HG03097 (cell line): ENCODE results near the gene NUP160.
A peak's percentile ranks its signal among the peaks of the same experiment; 100 is the strongest.
"Not testable (repeated sequence)": the region's sequence is repeated elsewhere in the genome, so short reads cannot be mapped to it uniquely, and the experiment has no call there.

Source experiments
- ATAC-seq: cut with Tn5 transposase; IDR thresholded peaks from one replicate; pipeline ENCODE4 v1.9.1; 2021; ENCODE audit not compliant: unreplicated experiment, low FRiP score

NUP160 gene, protein sequence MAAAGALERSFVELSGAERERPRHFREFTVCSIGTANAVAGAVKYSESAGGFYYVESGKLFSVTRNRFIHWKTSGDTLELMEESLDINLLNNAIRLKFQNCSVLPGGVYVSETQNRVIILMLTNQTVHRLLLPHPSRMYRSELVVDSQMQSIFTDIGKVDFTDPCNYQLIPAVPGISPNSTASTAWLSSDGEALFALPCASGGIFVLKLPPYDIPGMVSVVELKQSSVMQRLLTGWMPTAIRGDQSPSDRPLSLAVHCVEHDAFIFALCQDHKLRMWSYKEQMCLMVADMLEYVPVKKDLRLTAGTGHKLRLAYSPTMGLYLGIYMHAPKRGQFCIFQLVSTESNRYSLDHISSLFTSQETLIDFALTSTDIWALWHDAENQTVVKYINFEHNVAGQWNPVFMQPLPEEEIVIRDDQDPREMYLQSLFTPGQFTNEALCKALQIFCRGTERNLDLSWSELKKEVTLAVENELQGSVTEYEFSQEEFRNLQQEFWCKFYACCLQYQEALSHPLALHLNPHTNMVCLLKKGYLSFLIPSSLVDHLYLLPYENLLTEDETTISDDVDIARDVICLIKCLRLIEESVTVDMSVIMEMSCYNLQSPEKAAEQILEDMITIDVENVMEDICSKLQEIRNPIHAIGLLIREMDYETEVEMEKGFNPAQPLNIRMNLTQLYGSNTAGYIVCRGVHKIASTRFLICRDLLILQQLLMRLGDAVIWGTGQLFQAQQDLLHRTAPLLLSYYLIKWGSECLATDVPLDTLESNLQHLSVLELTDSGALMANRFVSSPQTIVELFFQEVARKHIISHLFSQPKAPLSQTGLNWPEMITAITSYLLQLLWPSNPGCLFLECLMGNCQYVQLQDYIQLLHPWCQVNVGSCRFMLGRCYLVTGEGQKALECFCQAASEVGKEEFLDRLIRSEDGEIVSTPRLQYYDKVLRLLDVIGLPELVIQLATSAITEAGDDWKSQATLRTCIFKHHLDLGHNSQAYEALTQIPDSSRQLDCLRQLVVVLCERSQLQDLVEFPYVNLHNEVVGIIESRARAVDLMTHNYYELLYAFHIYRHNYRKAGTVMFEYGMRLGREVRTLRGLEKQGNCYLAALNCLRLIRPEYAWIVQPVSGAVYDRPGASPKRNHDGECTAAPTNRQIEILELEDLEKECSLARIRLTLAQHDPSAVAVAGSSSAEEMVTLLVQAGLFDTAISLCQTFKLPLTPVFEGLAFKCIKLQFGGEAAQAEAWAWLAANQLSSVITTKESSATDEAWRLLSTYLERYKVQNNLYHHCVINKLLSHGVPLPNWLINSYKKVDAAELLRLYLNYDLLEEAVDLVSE (N-terminal part only)

DNA sequence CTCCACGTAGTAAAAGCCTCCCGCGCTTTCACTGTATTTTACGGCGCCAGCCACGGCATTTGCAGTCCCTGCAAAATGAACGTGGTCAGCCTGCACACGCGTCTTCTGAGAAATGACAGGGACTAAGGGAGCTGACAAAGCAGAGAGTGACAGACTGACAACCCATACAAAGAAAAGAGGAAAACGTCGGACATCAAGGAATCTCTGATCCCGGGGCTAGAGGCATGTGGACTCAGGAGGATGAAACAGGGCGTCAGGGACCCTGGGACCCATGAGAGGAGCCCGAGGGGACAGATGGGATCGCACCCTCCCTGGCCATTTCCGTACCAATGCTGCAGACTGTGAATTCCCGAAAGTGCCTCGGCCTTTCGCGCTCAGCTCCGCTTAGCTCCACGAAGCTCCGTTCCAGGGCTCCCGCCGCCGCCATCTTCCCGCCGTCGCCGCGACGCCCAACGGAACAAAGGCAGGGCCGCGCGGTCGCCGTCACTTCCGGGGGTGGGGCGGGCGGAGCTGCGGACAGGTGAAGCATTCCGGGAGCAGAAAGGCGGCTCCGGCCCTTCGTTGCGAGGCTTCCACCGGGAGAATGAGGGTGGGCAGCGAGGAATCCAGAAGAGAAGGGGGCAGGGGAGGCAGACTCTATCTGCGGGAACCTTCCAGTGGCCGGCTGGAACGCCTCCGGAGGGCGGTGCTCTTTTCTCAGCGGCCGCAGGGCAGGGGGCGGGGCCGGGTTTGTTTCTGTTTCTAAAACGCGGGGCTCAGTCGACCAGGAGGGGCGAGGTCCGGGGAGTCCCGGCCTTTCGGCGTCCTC is at the start of gene NUP160:
Gene NUP160, minus strand, starts transcription at position 459 of the 808 bp plus-strand sequence. Its CDS starts 32 bp downstream, at position 427.
- ATAC-seq = peak; percentile 63

DNA sequence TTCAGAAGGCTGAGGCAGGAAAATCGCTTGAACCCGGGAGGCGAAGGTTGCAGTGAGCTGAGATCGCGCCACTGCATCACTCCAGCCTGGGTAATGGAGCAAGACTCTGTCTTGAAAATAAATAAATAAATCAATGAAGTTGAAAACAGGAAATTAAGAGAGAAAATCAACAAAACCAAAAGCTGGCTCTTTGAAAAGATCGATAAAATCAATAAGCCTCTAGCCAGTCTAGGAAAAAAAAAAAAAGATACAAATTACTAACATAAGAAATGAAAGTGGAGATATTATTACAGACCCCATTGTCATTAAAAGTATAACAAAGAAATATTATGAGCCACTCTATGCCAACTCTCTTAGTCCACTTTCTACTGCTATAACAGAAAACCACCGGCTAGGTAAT is 48.0 kb upstream of the NUP160 start:
- ATAC-seq = no peak

DNA sequence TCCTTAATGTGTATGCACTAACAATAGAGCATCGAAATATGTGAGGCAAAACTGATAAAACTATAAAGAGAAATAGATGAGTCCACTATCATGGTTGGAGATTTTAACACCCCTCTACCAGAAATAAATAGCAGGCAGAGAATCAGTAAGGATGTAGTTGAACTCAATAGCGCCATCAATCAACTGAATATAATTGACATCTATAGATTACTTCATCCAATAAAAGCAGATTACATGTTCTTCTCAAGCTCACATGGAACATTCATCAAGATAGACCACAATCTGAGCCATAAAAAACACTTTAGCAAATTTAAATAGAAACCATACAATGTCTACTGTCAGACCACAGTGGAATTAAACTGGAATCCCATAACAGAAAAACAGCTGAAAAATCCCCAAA is 46.9 kb upstream of the NUP160 start:
- ATAC-seq = no peak

DNA sequence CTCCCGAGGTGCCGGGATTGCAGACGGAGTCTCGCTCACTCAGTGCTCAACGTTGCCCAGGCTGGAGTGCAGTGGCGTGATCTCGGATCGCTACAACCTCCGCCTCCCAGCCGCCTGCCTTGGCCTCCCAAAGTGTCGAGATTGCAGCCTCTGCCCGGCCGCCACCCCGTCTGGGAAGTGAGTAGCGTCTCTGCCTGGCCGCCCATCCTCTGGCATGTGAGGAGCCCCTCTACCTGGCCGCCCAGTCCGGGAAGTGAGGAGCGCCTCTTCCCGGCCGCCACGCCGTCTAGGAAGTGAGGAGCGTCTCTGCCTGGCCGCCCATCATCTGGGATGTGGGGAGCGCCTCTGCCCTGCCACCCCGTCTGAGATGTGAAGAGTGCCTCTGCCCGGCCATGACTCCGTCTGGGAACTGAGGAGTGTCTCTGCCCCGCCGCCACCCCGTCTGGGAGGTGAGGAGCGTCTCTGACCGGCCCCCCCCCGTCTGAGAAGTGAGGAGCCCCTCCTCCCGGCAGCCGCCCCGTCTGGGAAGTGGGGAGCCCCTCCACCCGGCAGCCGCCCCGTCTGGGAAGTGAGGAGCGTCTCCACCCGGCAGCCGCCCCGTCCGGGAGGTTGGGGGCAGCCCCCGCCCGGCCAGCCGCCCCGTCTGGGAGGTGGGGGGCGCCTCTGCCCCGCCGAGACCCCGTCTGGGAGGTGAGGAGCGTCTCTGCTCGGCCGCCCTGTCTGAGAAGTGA is 44.6 kb upstream of the NUP160 start:
- not testable (repeated sequence) for ATAC-seq

DNA sequence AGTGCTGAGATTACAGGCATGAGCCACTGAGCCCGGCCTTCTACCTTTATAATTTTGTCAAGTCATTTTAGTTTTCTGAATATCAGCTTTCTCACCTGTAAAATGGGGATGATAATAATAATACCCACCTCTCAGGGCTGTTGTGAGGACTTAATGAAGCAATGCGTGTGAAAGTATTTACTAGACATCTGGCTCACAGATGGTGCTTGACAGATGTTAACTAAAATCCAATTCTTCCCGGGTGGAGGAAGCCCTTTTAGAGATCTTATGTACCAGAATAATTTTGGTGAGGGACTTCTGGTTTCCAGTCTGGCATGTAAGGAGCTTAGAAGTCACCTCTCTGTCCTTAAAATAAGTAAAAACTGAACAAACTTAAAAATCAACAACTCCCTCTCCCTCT is 43.7 kb upstream of the NUP160 start:
- no peak for ATAC-seq

DNA sequence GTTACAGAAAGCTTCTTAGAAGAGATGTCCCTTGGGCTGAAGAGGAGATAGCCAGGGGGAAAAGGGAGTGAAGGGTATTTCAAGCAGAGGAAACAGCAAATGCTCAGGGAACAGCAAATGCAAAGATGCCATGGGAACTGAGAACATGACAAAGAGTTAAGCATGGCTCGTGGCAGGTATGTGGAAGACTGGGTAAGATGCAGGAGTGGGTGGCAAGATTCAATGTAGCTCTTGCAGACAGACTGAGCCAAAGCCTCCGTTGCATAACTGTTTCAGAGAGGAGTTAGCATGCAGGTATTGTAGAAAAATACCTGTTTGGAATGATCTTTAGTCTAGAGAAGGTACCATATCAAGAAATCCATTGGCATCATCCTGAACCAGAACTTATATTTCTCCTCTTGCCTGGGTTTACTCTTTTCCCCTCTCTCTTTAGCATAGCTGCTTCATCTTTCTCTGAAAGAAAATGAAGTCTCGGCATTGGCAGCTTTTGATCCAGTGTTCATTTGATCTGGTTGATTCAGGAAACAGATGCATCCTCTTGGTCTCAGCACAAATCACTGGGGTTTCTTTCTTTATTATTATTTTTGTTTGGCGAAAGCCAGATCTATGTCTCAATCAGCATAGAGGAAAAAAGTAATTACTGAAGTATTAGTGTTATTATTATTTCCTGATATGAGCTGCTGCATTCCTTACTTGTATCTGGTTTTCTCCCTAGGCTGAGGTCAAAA is 41.7 kb upstream of the NUP160 start:
- no peak for ATAC-seq

DNA sequence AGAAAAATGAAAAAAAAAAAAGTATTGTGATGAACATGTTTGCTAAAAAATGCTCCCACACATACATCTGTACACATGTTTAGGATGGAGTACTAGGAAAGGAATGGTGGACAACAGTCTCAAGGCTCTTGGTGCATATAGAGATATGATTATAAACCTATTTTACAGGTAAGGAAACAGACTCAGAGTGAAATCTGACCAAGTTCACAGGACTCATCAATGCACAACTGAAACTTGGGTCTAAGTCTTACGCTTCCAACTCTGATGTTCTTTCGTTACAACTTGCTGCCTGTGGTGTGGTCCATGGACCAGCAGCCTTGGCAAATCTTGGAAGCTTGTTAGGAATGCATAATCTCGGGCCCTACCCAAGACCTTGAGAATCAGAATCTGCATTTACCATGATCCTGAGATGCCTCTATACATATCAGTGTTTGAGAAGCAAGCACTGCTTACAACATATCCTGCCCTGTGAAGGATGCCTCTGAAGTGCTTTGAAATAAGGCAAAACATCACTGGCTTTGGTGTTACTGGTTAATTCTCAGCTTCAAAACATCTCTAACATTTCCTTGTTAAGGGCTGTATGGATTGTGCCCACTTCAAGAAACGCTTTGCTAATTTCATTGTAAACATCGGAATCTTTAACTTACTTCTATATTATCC is 39.9 kb upstream of the NUP160 start:
- no peak for ATAC-seq

DNA sequence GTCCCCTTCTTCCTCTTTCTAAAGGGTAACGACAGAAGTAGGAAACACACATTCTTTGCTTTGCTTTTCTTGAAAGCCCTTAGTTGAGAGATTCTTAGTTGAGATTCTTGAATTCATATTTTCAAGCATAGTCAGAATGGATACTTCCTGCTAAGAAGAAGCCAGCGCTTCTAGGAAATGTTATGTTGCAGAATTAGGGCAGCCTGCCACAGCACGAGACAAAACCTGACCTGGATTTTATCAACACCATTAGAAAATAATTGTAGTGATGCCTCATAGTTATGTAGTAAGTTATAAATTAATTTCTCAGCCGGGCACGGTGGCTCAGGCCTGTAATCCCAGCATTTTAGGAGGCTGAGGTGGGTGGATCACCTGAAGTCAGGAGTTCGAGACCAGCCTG is 37.9 kb upstream of the NUP160 start:
- no peak for ATAC-seq

DNA sequence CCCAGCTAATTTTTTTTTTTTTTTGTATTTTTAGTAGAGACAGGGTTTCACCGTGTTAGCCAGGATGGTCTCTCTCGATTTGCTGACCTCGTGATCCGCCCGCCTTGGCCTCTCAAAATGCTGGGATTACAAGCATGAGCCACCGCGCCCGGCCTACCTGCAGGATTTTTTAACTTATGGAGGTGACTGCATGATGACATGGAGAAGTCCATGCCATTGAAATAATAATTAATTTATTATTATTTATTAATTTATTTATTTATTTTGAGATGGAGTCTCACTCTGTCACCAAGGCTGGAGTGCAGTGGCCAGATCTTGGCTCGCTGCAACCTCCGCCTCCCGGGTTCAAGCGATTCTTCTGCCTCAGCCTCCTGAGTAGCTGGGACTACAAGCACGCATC is 34.3 kb upstream of the NUP160 start:
- ATAC-seq = not testable (repeated sequence)

DNA sequence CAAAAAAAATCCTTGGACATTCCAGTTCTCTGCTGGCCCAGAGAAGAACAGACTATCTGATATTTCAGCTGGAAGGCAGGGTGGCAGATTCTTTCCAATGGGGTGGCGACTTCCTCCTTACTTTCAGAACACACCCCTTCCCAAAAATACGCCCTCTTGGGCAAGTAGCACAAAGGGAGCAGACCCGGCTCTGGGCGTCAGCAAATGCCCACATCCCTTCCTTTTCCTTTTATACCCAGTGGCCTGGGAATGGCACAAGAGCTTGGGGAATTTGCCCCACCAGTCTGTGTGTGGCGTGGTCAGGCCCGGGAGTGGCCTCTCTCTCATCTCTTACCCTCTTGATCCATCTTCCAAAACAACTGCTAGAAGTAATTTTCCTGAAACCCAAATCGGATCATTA is 33.0 kb upstream of the NUP160 start:
- no peak for ATAC-seq

DNA sequence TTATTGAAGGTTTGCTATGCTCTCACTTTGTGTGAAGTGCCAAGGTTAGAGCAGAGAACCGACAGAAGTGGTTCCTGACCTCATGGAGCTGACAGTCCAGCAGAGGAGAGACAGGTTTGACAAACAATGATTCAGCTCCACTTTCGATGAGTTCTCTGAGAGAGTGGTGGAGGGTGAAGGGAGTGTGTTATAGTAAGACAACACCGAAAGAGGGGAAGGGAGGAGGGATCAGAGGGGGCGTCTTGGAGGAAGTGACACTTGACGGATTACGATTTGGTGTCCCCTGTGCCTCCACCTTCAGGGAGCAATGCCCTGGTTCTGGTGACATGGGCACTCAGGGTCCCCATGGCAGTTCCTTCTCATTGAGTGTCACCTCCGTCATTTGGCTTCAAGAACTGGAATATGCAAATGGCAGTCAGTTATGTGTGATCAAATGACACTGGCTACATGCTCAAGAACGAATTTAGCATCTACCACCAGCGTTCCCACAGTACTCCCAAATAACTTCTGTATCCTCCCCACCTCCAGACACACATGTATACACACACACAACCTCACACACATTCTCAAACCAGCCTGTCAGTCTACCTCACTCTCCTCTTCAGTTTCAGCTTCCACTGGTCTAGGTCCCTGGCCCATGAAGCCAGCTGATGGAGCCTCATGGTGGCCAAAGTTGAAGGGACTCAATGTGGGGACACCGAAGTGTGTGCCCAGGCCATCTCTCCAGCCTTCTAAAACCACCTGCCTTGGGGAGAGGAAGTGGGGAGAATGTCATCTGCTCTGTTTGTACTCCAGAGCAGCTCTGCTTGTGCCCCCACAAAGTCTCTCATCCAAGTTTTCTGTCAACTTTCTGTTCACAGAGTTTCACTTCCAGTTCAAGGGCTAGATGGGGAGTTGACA is 31.4 kb upstream of the NUP160 start:
- no peak for ATAC-seq

DNA sequence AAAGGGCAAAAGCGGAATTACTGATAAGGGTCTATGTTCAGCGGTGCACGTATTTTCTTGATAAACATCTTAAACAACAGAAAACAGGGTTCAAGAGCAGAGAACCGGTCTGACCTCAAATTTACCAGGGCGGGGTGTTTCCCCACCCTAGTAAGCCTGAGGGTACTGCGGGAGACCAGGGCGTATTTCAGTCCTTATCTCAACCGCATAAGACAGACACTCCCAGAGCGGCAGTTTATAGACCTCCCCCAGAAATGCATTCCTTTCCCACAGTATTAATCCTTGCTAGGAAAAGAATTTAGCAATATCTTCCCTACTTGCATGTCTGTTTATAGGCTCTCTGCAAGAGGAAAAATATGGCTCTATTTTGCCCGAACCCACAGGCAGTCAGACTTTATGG is 27.7 kb upstream of the NUP160 start:
- ATAC-seq = not testable (repeated sequence)

DNA sequence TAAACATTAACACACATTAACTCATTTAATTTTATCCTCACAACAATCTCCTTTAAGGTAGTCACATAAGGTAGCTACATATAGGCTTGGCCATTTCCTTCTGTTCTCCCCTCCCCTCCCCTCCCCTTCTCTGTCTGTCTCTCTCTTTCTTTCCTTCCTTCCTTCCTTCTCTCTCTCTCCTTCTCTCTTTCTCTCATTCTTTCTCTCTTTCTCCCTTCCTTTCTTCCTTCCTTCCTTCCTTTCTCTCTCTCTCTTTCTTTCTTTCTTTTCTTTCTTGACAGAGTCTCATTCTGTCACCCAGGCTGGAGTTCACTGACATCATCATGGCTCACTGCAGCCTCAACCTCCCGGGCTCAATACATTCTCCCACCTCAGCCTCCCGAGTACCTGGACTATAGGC is 22.3 kb upstream of the NUP160 start:
- ATAC-seq = no peak

DNA sequence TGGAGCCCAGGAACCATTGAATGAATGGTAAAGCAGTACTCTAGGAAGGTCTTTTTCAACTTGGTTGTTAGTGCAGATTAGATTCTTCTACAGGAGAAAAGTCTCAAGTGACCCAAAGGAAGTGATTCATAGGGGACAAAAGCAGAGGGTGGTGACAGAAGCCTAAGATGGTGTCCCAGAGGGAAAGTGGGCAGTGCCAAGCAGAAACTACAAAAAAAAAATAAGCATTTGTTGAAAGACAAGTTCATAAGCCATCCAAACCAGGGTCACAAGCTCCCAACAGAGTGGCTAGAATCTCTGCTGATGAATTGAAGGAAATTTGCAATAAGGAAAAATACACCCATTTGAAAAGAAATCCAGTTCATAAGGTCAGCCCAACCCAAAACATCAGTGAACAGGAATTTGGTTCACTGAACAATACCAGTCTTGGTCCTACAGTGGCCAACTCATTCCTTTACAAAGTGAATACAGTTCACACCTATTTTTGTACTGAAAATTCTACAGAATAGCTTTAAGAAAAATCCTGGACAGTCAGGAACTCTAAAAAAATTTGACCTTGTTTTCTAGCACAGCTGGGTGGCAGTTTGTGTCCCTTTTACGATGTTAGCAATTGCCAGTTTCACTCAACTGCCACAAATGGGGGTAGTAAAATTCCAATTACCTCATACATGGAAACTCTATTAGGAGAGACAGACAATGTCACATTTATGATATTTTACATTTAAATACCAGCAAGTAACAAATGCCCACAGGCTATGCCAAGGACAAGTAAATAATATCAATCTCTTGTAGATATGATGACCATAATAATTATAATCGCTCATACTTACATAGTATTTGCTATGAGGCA is 21.6 kb upstream of the NUP160 start:
- ATAC-seq = no peak

DNA sequence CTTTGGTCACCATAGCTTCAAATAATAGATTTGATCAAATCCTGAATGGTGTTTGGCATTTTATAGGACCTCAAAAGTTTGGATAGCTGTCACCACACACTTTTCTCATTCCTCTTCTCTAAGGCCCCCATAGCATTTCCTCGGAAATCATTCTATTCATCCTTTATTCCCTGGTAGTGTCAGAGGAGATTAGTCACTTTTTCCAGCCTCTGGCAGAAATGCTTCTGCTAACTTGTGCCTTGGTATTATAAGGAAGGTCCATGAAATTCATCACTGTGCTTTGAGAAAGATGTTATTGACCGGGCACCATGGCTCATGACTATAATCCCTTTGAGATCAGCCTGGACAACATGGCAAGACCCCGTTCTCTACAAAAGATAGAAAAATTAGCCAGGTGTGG is 19.7 kb upstream of the NUP160 start:
- no peak for ATAC-seq

DNA sequence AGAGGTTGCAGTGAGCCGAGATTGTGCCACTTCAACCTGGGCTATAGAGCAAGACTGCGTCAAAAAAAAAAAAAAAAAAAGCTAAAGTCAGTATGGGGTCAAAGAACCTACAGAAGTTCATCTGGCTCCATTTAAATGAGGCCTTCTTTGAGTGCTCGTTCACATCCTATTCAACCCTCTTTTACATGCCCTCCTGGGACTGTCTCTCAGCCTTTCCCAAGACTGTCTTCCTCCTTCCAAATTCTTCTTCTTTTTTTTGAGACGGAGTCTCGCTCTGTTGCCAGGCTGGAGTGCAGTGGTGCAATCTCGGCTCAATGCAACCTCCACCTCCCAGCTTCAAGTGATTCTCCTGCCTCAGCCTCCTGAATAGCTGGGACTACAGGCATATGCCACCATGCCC is 18.7 kb upstream of the NUP160 start:
- not testable (repeated sequence) for ATAC-seq
